HG02759 (cell line): ENCODE measurements around the gene C5AR1.
"Not testable (repeated sequence)": the region's sequence is repeated elsewhere in the genome, so short reads cannot be mapped to it uniquely, and the experiment has no call there.

Experiments used
- ATAC-seq: cut with Tn5 transposase; IDR thresholded peaks from one replicate; pipeline ENCODE4 v1.9.1; 2021; ENCODE audit warnings: mild to moderate bottlenecking, moderate library complexity; ENCODE audit not compliant: unreplicated experiment

C5AR1 gene

DNA sequence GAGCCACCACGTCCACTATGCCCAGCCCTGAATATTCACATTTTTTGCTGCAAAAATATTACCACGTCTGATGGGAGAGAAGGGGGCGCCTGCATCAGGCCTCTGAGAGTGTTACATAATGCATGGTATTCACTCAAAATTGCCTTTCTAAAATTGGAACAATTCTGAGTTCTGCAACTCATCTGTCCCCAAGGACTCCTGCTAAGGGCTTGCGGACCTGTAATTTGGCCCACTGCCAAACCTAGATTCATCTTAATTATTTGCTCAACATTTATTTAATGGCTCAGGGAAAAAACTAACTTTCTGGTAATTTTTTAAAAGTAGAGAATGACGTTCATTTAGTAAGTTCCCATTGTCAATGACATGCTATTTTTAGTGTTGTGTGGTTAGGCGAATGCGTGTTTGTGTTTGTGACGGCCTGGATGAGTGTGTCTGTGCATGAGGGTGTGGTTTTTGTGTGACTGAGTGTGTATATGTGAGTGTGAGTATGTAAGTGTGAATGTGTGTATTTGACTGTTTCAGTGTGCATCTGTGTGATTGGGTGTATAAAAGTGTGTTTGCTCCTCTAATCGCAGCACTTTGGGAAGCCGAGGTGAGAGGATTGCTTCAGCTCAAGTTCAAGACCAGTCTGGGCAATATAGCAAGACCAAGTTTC, 26.1 kb upstream of the C5AR1 start:
- no peak for ATAC-seq

DNA sequence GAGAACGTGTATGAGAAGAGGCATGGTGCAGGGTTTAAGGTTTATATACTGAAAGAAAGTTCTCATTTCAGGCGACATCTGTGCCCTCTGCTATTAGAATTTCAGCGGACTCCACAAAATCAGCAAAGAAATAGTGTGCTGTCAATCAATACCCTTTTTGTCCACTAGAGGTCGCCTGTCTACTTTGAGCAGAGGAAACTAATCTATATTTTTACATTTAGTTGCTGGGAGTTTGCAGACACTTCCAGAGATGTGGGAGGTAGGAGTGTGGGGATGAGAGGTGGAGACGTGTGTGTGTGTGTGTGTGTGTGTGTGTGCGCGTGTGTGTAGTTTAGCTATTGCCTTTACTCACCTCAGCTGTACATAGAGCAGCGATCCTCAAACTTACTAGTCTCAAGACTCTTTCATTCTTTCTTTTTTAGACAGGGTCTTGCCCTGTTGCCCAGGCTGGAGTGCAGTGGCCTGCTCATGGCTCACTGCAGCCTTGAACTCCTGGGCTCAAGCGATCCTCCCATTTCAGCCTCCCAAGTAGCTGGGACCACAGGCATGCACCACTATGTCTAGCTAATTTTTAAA, 25.2 kb upstream of the C5AR1 start:
- ATAC-seq, result no peak

DNA sequence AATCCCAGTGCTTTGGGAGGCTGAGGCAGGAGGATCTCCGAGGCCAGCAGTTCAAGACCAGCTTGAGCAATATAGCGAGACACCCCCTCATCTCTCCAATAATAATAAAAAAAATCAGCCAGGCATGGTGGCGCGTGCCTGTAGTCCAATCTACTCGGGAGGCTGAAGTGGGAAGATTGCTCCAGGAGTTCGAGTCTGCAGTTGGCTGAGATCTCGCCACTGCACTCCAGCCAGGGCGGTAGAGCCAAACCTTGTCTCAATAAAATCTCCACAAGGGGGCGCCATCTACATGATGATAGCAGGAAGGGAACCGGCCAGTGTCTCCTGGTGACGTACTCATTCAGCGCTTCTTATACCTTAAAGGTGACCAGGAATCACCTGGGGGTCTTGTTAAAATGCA, 13.6 kb upstream of the C5AR1 start:
- ATAC-seq, result no peak

DNA sequence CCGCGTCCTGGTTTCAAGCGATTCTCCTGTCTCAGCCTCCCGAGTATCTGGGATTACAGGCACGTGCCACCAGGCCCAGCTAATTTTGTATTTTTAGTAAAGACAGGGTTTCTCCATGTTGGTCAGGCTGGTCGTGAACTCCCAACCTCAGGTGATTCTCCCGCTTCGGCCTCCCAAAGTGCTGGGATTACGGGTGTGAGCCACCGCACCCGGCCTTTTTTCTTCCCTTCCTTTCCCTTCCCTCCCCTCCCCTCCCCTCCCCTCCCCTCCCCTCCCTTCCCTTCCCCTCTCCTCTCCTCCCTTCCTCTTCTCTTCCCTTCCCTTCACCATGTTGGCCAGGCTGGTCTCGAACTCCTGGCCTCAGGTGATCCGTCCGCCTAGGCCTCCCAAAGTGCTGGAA, 8.8 kb upstream of the C5AR1 start:
- ATAC-seq, result not testable (repeated sequence)

DNA sequence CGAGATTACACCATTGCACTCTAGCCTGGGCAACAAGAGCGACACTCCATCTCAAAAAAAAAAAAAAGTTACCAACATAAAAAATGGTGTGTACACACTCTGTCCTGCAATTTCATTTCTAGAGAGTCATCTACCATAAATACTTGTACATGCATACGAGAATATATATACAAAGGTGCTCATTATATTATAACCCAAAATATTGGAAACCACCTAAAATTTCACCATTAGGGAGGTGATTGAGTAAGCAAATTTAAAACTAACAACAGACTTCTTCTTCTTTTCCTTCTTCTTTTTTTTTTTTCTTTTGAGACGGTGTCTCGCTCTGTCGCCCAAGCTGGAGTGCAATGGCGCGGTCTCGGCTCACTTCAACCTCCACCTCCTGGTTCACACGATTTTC, 7.4 kb upstream of the C5AR1 start:
- ATAC-seq, result no peak

DNA sequence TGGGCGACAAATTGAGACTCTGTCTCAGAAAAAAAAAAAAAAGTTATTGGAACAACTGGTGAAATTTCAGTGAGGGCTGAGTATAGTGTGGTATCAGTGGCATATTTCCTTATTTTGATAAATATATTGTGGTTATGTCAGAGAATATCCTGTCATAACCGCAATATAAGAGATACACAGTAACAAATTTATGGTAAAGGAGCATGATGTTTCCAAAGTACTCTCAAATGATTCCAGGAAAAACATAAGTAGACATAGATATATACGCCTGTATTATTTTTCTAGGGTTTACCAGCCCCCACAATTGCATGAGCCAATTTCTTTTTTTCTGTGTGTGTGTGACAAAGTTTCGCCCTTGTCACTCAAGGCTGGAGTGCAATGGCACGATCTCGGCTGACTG, 5.7 kb upstream of the C5AR1 start:
- no peak for ATAC-seq

DNA sequence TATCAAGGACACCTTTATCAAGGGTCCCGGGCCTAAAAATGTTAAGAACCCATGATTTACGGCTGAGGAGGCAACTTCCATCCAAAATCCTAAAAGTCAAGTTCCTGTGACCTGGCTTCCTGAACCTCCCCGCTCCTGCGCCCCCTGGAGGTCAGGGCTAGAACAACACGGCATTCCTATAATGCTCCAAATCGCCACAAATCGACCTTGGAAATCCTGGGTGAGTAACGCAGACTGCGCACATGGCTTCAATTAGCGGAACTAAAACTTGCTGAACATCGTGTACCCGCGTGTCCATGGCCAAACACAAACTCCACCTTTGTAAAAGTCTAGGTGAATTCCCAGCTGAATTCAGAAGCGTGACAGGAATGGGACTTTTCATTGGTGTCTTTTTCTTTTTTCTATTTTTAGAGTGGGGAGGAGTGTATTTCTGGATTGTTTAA, 4.3 kb upstream of the C5AR1 start:
- no peak for ATAC-seq

DNA sequence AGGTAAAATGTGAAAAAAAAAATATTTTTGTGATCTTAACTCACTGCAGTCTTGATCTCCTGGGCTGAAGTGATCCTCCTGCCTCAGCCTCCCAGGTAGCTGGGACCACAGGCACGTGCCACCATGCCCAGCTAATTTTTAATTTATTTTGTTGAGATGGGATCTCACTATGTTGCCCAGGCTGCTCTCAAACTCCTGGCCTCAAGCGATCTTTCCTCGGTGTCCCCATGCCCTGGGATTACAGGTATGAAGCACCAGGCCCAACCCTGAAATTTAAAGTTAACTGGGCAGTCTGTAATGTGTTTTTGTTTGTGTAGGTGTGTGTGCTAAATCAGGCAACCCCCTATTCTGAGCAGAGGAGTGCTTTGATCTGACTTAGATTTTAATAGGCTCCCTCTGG, 3.4 kb upstream of the C5AR1 start:
- no peak for ATAC-seq

DNA sequence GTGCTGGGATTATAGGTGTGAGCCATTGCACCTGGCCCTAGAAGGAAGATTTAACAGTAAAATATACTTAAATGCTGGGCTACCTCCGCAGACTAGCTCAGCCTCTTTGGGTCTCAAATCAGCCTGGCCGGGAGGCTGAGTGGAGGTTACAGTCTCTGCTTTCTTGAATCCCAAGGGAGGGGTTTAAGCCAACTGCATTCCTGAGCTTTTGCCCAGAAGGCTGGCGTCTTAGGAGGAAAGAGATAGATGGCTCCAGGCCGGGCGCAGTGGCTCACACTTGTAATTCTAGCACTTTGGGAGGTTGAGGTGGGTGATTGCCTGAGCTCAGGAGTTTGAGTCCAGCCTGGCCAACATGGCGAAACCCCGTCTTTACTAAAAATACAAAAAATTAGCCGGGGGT, 623 bp upstream of the C5AR1 start:
- ATAC-seq, result no peak

DNA sequence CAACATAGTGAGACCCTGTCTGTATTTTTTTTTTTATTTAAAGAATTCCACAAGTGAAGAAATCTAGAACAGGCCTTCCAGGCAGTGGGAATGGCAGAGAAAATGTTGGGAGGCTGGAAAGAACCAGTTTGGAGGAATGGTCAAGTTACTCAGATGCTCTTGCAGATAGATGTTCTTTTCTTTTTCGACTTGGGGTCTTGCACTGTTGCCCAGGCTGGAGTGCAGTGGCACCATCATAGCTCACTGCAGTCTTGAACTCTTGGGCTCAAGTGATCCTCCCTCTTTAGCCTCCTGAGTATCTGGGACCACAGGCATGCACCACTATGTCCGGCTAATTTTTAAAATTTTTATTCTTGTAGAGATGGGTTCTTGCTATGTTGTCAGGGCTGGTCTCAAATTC, 662 bp downstream of the C5AR1 start:
- ATAC-seq, result no peak

DNA sequence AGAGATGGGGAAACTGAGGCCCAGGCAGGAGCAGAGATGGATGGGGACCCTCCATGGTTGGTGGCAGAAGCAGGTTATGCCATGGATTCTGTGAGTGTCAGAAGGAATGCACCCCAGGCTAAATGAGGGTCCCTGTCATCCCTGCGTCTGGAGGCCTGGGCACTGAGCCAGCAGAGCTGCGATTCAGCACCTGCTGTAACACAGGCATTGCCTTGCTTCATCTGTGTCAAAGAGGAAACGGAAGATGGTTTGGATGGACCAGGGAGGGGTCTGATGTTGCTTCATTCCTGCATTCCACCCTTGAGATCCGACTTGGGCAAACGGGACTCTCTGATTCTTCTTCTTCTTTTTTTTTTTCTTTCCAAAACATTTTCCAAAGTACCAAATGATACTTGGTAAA, 1.2 kb downstream of the C5AR1 start:
- no peak for ATAC-seq

DNA sequence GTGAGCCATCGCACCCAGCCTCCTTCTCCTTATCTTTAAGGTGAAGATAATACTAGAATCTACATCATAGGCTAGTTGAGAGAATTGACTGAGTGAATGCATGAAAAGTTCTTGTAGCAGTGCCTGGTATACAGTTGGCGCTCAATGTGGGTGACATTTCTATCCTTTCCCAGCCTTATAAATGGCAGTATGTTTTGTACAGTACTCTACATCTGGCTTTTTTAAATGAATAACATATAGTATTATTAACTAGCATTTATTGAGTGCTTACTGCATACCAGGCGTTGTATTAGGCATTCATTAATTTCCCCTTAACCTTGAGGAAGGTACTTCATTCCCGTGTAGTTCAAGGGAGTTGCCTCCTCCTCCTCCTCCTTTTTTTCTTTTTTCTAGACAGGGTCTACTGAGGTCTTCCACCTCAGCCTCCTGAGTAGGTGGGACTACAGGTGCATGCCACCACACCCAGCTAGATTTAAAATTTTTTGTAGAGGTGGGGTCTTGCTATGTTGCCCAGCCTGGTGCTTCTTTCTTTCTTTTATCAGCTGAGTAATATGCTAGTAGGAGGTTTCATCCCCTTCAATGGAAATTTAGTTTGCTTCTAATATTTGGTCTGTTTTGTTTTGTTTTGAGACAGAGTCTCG, 2.8 kb downstream of the C5AR1 start:
- no peak for ATAC-seq

DNA sequence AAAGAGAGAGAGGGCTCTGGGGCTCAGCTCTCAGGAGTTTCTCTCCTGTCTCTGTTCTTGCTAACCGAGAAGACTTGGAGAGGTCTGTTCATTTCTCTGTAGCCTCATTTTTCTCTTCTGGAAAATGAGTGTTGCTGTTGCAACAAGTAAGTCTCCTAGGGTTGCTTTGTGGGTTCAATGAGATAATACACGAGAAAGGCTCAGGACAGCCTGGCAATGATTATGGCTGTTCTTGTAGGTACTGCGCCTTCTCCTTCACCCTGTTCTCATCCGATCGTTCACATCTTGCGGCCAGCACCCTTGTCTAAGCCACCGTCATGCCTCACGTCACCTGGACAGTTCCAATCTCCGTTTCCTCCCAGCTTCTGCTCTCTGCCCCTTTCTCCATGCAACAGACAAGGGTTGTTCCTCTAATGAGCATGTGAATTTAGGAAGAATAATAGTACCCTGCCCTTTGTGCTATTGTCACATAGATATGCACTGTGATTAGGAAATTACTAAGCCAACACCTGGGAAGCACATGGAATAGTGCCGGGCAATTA, 4.2 kb downstream of the C5AR1 start:
- ATAC-seq, result no peak

DNA sequence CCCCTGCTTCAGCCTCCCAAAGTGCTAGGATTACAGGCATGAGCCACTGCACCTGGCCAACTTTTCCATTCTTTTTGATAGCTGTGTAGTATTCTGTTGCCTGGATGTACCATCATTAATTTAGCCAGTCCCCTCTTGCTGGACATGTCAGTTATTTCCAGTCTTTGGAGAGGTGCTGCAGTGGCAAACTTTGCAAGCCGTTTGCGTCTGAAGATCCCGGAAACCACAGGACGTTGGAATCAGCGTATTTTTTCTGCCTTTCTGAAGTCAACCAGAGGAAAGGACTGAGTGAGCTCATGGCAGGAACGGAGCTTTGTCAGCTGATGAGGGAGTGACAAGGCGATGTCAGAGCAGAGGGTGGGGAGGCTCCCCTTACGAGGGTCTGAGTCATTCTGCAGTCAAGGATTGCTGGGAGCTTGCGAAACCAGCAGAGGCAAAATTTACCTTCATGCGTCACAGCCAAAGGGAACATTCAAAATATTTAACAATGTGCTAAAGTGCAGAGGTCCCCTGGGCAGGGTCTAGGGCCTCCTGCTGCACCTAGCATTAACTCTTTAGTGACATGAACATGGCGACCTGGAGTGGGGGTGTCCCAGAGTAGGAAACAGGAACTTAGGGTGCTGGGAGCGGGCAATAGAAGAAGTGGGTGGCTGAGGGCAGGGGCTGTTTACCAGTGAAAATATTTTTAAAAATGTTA, 5.6 kb downstream of the C5AR1 start:
- no peak for ATAC-seq

DNA sequence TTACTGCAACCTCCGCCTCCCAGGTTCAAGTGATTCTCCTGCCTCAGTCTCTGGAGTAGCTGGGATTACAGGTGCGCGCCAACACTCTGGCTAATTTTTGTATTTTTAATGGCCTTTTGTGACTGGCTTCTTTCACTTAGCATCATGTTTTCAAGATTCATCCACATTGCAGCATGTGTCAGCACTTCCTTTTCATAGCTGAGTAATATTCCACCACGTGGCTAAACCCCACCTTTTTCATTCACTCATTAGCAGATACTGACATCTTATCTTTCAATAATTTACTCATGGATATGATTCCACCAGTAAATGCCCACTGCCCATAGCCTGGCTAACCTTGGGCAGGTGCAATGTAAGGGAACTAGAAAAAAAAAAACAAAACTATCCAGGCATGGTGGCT, 6.9 kb downstream of the C5AR1 start:
- ATAC-seq, result no peak

DNA sequence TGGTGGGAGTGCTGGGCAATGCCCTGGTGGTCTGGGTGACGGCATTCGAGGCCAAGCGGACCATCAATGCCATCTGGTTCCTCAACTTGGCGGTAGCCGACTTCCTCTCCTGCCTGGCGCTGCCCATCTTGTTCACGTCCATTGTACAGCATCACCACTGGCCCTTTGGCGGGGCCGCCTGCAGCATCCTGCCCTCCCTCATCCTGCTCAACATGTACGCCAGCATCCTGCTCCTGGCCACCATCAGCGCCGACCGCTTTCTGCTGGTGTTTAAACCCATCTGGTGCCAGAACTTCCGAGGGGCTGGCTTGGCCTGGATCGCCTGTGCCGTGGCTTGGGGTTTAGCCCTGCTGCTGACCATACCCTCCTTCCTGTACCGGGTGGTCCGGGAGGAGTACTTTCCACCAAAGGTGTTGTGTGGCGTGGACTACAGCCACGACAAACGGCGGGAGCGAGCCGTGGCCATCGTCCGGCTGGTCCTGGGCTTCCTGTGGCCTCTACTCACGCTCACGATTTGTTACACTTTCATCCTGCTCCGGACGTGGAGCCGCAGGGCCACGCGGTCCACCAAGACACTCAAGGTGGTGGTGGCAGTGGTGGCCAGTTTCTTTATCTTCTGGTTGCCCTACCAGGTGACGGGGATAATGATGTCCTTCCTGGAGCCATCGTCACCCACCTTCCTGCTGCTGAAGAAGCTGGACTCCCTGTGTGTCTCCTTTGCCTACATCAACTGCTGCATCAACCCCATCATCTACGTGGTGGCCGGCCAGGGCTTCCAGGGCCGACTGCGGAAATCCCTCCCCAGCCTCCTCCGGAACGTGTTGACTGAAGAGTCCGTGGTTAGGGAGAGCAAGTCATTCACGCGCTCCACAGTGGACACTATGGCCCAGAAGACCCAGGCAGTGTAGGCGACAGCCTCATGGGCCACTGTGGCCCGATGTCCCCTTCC, 10.5 kb downstream of the C5AR1 start:
- no peak for ATAC-seq

DNA sequence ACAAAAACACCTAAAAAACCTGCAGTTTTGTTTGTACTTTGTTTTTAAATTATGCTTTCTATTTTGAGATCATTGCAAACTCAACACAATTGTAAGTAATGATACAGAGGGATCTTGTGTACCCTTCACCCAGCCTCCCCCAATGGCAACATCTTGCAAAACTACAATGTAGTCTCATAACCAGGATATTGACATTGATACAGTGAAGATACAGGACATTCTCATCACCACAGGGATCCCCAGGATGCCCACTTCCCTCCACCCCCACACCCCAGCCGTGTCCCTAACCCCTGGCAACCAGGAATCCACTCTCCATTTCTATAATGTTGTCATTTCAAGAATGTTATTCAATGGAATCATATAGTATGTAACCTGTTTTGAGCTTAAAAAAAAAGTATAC, 12.0 kb downstream of the C5AR1 start:
- ATAC-seq, result no peak

DNA sequence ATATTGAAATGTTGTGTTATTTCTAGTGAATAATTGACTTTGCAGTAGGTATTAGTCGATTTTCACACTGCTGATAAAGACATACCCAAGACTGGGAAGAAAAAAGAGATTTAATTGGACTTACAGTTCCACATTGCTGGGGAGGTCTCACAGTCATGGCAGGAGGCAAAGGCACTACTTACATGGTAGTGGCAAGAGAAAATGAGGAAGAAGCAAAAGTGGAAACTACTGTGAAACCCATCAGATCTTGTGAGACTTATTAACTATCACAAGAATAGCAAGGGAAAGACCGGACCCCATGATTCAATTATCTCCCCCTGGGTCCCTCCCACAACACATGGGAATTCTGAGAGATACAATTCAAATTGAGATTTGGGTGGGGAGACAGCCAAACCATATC, 12.4 kb downstream of the C5AR1 start:
- no peak for ATAC-seq

DNA sequence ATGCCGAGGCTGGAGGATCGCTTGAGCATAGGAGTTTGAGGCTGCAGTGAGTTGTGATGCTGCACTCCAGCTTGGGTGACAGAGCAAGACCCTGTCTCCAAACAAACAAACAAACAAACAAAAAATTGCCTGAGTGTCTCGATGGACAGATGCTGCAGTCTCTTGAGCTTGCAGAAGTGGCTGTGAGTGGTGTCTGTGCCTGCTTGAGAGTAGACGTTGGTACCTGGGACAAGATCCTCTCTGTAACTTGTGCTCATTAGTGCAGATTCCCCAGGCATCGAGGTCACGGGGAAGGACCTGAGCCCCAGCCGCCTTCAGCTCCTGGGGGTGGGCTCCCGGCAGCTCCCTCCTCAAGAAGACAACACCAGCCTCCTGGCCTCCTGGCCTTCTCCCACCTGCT, 13.7 kb downstream of the C5AR1 start:
- ATAC-seq, result no peak

DNA sequence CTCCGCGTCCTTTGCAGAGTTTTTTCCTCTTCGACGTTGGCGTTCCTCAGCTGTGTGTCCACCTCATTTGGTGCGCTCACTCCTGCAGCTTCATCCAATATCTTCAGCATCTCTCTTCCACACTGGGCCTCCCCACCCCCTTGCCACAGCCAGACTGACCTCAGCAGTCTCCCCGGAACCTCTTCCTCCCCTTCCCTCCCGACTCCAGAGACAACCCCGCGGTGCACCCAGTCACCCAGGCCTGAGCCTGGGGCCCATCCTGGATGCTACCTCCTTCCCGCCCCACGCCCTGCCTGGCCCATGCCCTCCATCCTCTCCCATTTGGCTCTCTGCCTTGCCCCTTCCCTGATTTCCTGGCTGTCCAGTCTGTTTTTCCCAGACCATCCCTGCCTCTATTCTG, 14.2 kb downstream of the C5AR1 start:
- no peak for ATAC-seq

DNA sequence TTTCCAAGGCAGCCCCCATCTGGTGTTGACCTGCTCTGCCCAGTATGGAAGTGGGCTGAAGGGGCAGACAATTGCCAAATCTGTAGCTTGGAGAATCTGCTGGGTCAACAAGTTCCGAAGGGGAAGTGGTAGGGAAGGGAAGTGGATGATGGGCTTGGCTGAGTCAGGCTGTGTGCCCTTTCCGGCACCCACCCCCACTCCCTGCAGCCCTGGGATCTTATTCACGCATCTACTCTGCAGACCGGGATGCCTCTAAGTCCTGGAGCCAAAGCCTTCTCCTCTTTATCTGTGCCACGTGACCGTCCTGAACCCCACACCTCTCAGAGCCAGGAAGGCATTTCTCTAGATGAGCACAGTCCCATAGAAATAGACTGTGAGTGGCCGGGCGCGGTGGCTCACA, 14.8 kb downstream of the C5AR1 start:
- ATAC-seq, result no peak
